Thyroid gland (tissue), 4 donors: ENCODE results near the gene NAPB.

ENCODE experiments used
- POLR2A ChIP-seq, 2 donors: fragments of 450-650 bp; IDR thresholded peaks; one replicate each; pipeline ENCODE4 v1.6.1; 2017; ENCODE audit warnings: antibody characterized with exemption in 2 of 2, mild to moderate bottlenecking in 2 of 2, moderate library complexity in 1 of 2
- TF ChIP-seq, protein P1 (sequence below), 6 experiments: fragments of 200-600 bp in 3 of 6; fragments of 450-650 bp in 3 of 6; sonication (generic) in 3 of 6; IDR thresholded peaks; one replicate each; pipeline ENCODE4 v1.5.1; 2016 to 2019; ENCODE audit warnings: antibody characterized with exemption in 6 of 6, mild to moderate bottlenecking in 2 of 6, inconsistent platforms in 1 of 6, moderate library complexity in 1 of 6

DNA sequence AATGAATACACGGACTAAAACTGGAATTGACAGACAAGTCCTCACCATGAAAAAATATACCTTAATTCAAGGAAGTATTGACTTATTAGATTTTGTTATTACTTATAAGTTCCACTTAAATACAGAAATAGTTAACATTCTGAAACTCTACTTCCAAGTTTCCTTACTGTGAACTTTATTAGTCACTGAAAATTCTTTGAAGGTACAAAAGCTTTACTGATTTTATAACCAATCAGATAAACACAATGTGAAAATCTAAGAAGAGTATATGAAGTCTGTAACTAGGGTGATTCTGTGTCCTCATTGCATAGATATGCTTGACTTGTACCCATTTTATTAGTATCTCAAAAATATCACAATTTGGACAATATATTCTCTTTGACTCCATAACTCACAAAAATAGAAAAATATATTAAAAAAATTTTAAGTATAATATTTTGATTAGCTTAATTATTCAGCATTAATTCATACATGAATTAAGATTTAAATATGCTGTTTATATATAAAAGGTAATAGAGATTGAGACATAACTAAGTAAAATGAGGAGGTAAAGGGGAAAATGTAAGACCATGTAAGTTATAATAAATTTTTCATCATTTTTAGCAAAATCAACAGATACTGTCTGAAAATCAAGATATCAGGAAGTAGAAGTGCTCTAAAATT is 6.6 kb downstream of the NAPB start:
- TF ChIP-seq, protein P1, sequence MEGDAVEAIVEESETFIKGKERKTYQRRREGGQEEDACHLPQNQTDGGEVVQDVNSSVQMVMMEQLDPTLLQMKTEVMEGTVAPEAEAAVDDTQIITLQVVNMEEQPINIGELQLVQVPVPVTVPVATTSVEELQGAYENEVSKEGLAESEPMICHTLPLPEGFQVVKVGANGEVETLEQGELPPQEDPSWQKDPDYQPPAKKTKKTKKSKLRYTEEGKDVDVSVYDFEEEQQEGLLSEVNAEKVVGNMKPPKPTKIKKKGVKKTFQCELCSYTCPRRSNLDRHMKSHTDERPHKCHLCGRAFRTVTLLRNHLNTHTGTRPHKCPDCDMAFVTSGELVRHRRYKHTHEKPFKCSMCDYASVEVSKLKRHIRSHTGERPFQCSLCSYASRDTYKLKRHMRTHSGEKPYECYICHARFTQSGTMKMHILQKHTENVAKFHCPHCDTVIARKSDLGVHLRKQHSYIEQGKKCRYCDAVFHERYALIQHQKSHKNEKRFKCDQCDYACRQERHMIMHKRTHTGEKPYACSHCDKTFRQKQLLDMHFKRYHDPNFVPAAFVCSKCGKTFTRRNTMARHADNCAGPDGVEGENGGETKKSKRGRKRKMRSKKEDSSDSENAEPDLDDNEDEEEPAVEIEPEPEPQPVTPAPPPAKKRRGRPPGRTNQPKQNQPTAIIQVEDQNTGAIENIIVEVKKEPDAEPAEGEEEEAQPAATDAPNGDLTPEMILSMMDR (IDR thresholded peaks at IDR 0.05), result no peak
- no peak for TF ChIP-seq POLR2A (IDR thresholded peaks at IDR 0.05)
